Measurements from ENCODE around the gene NTN3.
A peak's percentile ranks its signal among the peaks of the same experiment; 100 is the strongest.

The NTN3 gene

DNA sequence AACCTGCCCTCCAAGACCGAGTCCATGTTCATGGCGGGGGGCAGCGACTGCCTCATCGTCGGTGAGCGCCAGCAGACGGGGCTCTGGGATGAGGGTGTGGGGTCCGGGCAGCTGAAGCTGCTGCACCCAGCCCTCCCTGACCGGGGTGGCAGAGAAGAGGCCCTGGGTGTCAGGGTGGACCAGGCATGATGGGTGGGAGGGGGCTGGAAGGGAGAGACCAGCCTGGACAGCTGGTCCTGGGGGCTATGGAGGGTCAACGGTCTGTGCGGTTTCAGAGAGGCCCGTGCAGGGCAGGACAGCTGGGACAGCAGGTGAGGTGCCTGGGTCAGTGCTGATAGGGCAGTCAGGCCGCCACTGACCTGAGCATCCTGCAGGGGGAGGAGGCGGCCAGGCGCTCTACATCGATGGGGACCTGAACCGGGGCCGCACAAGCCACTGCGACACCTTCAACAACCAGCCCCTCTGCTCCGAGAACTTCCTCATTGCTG is 29.4 kb downstream of the NTN3 start:
- Histone ChIP-seq H3F3A (ENCODE audit: insufficient read depth, low read length) (no peaks in the 10 kb centered on the region), H3K27ac (ENCODE audit: low read depth, low read length, poor library complexity, severe bottlenecking) (no peak overlapping the region), H3K4me1 (ENCODE audit: insufficient read depth, low read length, severe bottlenecking) (peaks cover 14% of the 10 kb centered on the region), H3K4me2 (ENCODE audit: low read length) (no peak overlapping the region), H3K4me3 (ENCODE audit: low read depth, low read length, poor library complexity, severe bottlenecking) (no peak overlapping the region), H3K9ac (ENCODE audit: low read length) (no peak overlapping the region), H3K27me3 (ENCODE audit: insufficient read depth, low read length) (no peaks in the 10 kb centered on the region), H3K79me2 (ENCODE audit: insufficient read depth, low read length) (no peaks in the 10 kb centered on the region), H3K9me2 (ENCODE audit: low read depth, low read length) (no peaks in the 10 kb centered on the region), H3K36me3 (ENCODE audit: insufficient read depth, low read length) (no peaks in the 10 kb centered on the region), H4K20me1 (ENCODE audit: insufficient read depth, low read length) (no peaks in the 10 kb centered on the region), H2AFZ (ENCODE audit: low read length) (no peak overlapping the region), H3K9me3 (ENCODE audit: low read length) (no peaks in the 10 kb centered on the region)
- TF ChIP-seq, protein P1, sequence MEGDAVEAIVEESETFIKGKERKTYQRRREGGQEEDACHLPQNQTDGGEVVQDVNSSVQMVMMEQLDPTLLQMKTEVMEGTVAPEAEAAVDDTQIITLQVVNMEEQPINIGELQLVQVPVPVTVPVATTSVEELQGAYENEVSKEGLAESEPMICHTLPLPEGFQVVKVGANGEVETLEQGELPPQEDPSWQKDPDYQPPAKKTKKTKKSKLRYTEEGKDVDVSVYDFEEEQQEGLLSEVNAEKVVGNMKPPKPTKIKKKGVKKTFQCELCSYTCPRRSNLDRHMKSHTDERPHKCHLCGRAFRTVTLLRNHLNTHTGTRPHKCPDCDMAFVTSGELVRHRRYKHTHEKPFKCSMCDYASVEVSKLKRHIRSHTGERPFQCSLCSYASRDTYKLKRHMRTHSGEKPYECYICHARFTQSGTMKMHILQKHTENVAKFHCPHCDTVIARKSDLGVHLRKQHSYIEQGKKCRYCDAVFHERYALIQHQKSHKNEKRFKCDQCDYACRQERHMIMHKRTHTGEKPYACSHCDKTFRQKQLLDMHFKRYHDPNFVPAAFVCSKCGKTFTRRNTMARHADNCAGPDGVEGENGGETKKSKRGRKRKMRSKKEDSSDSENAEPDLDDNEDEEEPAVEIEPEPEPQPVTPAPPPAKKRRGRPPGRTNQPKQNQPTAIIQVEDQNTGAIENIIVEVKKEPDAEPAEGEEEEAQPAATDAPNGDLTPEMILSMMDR (IDR thresholded peaks at IDR 0.05; ENCODE audit: low read length) = no peak
- TF ChIP-seq EZH2 (IDR thresholded peaks at IDR 0.05; ENCODE audit: borderline replicate concordance, low read length) = no peak

DNA sequence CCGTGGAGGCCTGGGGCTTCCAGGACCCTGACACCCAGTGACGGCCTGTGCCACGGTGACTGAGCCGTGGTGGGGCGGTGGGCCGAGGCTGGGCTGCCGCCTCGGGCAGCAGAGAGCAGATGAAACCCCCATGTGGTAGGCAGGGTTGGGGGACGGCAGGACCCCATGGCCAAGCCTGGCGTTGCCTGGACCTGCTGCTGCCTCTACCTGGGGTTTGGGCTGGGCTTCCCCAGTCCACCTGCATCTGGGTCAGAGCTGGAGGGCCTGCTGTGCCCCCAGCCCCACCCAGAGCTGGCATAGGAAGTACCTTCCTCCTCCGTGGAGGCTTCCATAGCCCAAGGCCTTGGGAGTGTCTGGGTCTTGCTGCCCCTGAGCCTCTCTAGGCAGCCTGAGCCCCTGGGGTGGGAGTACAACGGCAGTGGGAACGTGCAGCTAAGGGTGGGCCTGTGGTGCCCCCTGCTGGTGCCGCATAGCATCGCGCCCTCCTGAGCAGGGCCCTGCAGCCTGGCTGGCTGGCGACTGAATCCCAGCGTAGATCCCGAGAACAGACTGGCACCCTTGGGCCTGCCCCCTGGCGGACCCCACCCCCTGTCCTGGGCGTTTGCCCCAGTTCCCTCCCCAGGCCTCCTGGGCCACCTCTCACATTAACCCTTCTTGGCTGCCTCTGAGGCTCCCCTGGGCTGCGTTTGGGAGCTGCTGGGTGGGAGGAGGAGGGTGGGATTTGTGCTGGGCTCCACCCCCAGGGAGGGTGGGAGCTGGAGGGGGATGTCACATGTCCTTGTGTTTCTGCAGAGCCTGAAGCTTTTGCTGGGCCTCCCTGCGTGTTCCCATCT is 30.0 kb downstream of the NTN3 start:
- H3K4me1 ChIP-seq (ENCODE audit: insufficient read depth, low read length, severe bottlenecking) = peaks cover 14% of the 10 kb centered on the region
- no peaks in the 10 kb centered on the region for H3K9me3 ChIP-seq (ENCODE audit: low read length)
- H3K9ac ChIP-seq (ENCODE audit: low read length) = no peak overlapping the region
- H4K20me1 ChIP-seq (ENCODE audit: insufficient read depth, low read length) = no peaks in the 10 kb centered on the region
- no peaks in the 10 kb centered on the region for H3F3A ChIP-seq (ENCODE audit: insufficient read depth, low read length)
- H3K4me2 ChIP-seq (ENCODE audit: low read length) = peak overlapping the region; percentile 30; the same call in 1 of the 2 replicates
- H3K27me3 ChIP-seq (ENCODE audit: insufficient read depth, low read length) = no peaks in the 10 kb centered on the region
- H3K9me2 ChIP-seq (ENCODE audit: low read depth, low read length) = no peaks in the 10 kb centered on the region
- no peaks in the 10 kb centered on the region for H3K36me3 ChIP-seq (ENCODE audit: insufficient read depth, low read length)
- H3K4me3 ChIP-seq (ENCODE audit: low read depth, low read length, poor library complexity, severe bottlenecking) = peak overlapping the region; percentile 10
- no peak overlapping the region for H3K27ac ChIP-seq (ENCODE audit: low read depth, low read length, poor library complexity, severe bottlenecking)
- no peak for TF ChIP-seq EZH2 (IDR thresholded peaks at IDR 0.05; ENCODE audit: borderline replicate concordance, low read length)
- TF ChIP-seq, protein P1 (IDR thresholded peaks at IDR 0.05; ENCODE audit: low read length) = peak; percentile 95
- H3K79me2 ChIP-seq (ENCODE audit: insufficient read depth, low read length) = no peaks in the 10 kb centered on the region
- H2AFZ ChIP-seq (ENCODE audit: low read length) = no peak overlapping the region

DNA sequence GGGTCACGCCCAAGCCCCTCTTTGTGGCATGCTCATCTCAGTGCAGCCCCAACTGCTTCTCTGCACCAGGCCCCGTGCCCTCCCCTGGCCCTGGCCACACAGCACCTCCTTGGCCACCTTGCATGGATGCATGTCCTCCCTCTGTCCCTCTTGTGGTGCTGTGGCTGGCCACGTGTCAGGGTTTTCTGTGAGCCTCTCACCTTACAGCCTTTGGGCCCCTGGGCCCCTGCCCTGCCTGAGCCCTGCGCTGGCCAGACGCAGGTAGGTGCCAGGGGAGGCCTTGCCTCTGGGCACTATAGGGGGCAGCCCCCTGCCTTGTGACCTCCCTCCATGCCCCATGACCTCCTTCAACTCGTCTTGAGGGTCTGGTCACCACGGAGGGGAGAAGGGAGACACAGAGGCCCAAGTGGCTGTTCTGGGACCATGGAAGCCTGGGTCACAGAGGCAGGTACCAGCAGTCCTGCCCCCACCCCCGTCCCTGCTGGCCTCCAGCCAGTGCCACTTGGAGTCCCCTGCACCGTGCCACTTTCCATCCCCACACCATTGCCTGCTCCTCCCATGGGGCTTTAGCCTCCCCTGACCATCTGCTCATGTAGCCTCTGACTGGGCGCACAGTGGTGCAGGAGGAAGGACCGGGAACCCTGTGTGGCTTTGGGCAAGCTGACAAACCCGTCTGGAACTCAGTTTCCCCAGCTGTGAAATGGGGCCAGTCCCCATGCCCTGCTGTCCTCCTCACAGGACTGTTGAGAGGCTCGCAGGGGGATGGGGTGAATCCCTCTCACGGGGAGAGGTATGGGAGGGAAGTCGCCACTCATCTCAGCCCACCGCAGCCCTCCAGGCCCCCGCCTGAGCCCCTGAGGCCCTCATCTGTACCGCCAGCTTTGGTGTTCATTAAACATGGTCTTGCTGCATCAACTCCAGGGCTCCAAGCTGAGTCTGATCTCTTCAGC is 31.1 kb downstream of the NTN3 start:
- Histone ChIP-seq H3F3A (ENCODE audit: insufficient read depth, low read length) (no peaks in the 10 kb centered on the region), H3K27me3 (ENCODE audit: insufficient read depth, low read length) (no peaks in the 10 kb centered on the region), H3K9ac (ENCODE audit: low read length) (no peak overlapping the region), H3K9me3 (ENCODE audit: low read length) (no peaks in the 10 kb centered on the region), H3K79me2 (ENCODE audit: insufficient read depth, low read length) (no peaks in the 10 kb centered on the region), H4K20me1 (ENCODE audit: insufficient read depth, low read length) (no peaks in the 10 kb centered on the region), H3K4me1 (ENCODE audit: insufficient read depth, low read length, severe bottlenecking) (peaks cover 22% of the 10 kb centered on the region), H3K9me2 (ENCODE audit: low read depth, low read length) (no peaks in the 10 kb centered on the region), H3K27ac (ENCODE audit: low read depth, low read length, poor library complexity, severe bottlenecking) (no peak overlapping the region), H3K36me3 (ENCODE audit: insufficient read depth, low read length) (no peaks in the 10 kb centered on the region), H2AFZ (ENCODE audit: low read length) (no peak overlapping the region), H3K4me3 (ENCODE audit: low read depth, low read length, poor library complexity, severe bottlenecking) (no peak overlapping the region), H3K4me2 (ENCODE audit: low read length) (no peak overlapping the region)
- TF ChIP-seq EZH2 (IDR thresholded peaks at IDR 0.05; ENCODE audit: borderline replicate concordance, low read length) = no peak
- TF ChIP-seq, protein P1 (IDR thresholded peaks at IDR 0.05; ENCODE audit: low read length) = no peak

Measured in OCI-LY1 (cell line).